NCI-H748 (cell line): Measurements from ENCODE around the gene LRMDA.

ENCODE experiments used
- DNase-seq: peaks from one replicate; lab custom pipeline; 2025; ENCODE audit not compliant: unreplicated experiment; lab: John Stamatoyannopoulos, UW

The LRMDA gene

DNA sequence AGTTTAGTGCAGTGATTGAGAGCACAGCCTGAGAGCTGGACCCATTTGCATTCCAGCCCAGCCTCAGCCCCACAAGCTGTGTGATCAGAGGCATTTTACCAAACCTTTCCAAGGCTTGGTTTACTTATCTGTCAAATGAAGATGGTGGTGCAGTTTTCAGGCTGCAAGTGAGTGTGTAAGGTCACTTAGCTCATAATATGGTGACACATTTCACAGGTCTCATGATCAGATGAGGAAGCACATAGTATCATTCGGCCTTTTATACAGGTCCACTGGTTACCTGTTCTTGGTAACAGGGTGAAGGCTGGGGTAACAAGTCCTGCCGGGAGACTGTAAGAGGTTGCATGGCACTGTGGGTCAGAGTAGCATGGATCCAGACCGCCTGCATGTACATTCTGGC, 371.7 kb downstream of the LRMDA start:
- DNase-seq, result no peak

DNA sequence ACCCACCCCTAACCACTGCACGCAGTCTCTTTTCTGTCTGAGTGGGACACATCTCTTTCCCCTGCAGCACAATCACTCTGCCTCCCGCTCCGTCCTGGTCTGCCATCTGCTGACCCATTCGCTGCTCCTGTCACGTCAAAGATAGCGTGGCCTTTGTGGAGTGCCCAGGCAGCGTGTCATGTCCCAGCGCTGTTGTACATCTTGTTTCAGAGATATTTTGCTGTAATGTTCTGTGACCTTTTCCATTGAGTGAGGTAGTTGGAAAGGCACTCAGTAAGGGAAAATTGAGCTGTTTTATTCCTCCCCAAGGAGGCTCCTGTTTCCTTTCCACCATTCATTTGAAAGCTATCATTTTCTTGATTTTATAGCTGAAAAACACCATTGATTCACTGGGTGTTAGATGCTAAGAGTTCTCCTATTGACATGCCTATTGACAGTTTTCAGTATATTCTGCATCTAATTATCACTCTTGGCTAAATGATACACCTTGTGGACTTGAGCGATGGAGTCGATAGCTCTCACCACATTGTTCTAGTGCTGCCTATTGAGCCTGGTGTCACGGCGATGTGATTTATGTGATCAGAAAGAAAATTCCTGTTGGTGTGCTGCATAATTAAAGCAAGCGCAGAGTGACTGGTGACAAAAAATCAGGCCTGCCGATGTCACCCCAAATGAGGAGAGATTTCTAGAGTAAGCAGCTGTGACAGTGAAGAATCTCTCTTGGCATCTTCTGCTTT, 372.6 kb downstream of the LRMDA start:
- peak; percentile 7 for DNase-seq

DNA sequence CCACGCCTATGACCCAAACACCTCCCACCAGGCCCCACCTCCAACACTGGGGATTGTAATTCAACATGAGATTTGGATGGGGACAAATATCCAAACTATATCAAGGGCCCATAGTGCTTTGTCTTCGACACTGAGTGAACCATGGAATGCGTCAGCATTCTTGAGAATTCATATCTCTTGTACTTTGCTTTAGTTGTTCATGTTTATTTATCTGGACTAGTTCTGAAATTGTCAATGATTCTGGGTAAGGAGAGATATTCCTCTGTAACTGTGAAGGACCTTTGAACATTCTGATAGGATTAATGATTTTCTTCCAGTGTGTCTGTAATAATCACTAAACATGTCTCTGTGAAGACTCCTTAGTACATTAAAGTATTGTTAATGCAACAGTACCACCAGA, 374.8 kb downstream of the LRMDA start:
- no peak for DNase-seq

DNA sequence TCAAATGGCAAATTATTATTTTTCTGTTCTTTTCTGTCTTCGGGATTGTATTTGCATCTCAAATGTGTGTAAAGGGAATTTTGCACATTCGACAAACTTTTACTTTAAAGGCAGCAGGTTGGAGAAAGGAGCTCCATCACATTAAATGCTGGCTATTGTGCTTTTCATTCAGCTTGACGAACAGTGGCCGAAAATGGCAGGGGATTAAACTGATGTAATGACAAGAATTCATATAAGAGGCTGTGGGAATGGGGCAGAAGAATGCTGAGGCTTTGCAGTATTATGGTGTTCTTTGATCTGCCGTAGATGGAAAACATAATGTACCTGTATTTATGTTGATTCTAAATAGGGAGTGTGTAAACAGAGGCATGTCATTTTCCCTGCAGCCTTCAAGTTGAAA, 376.0 kb downstream of the LRMDA start:
- no peak for DNase-seq

DNA sequence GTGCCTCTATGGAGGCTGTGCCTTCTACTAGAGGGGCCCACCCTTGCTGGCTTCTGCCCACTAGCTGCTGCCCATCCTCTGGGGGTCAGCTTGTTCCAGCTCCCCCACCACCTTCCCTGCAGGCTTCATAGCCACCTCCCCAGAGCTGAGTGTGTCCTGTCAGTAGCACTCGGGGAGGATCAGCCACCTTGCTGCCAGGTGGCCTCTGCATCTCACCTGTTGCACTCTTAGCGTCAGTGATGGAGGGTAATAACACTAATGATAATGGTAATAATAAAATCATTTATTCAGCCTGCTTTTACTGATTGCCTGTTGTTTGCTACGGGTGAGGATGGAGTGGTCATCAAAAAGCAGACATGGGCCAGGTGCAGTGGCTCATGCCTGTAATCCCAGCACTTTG, 377.6 kb downstream of the LRMDA start:
- no peak for DNase-seq

DNA sequence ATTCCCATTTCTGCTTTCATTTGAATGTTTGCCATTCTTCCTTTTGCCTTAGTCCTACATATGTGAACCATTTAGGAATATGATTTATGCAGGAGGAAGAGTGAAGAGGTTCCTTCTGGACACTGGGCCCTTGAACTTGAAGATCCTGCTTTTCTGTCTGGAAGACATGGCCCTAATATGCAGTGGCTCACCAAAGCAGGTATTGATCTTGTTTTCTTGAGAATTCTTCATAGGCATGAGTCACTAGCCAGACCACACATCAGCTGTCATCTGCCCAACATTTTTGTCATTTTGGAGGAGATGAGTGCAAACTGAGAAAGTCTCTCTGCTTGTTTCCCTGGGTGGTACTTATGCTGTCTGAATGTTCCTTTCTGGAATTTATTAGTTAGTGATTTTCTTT, 382.6 kb downstream of the LRMDA start:
- no peak for DNase-seq

DNA sequence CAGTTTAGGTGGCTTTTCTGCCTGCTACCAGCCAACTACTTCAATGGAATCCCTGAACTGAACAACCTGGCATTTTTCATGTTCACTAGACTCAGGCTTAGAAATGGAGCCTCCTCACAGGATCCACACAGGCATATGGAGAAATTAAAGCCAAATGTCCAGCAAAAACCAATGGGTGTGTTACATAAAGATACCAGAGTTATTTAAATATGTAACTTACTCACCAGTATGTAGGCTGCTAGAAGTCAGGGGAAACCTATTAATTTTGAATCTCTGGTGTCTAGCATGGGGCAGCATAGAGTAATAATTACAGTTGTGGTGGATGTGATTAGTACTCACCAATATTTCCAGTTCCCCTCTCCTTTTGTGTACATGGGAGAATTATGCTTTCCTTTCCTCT, 383.6 kb downstream of the LRMDA start:
- no peak for DNase-seq

DNA sequence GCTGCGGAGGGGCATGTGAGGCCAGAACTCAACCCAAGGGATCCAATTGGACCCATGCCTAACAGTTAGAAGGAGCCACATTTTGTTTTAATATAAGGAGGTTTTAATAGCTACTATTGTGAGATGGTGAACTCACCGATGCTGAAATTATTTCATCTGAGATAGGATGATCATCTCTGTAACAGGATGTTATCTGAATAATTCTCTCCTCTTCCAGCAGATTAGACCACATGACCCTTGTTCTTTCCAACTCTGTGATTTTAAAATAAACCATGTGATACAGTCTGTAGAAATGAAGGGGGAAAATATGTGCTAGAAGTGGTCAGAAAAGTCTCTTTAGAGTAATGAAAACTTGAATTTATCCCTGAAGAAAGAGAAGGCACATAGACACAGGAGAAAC, 385.8 kb downstream of the LRMDA start:
- no peak for DNase-seq

DNA sequence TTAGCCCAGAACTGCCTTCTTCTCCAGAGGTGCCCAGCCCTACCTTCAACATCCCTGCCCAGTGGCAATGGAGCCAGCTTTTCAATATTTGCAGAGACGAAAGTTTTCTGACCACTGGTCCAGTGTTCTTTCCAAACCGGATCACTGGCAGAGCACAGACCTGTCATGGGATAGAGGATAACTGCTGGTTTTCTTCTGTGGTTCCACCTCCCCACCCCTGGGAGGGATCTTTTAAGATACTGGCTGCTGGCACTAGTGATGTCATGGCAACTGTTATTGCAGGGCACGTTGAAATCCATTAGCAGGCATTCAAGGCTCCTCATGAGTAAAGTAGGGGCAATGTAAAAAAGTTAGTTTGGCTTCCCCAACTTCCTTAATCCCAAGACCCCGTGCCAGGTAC, 387.1 kb downstream of the LRMDA start:
- DNase-seq, result no peak

DNA sequence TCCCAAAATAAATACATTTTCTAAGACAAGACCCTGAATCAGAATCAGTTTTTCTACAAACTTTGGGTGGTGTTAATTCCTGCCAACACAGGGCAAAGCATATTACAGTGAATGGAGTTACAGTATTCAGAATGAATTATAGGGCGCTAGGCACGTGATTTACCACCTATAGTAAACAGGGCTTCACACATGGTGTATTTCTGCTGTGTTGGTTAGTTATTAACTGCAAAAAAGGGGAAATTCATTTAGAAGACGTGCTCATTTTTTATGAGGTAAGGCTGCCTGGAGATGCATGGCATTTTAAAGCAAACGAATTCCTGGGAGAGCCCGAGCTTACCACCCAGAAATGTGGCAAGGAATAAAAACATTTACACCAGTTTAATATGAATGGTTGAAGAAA, 393.8 kb downstream of the LRMDA start:
- no peak for DNase-seq

DNA sequence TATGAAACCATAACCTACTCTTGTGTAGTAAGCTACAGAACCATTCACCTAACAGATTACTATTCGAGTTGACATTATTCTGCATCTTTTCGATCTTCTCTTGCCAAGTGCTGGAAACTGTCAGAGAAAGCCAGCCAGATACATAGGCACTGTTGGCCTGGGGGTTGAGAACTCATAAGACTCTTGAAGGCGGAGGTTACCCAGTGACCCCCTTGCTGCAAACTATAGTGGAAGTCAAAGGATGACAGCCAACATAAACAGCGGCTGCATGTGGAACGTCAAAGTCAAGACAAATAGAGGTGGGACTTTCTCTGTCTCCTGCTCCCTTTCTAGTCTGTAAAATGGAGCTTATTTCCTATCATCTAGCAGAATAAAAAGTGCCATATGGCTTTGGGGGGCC, 394.2 kb downstream of the LRMDA start:
- no peak for DNase-seq

DNA sequence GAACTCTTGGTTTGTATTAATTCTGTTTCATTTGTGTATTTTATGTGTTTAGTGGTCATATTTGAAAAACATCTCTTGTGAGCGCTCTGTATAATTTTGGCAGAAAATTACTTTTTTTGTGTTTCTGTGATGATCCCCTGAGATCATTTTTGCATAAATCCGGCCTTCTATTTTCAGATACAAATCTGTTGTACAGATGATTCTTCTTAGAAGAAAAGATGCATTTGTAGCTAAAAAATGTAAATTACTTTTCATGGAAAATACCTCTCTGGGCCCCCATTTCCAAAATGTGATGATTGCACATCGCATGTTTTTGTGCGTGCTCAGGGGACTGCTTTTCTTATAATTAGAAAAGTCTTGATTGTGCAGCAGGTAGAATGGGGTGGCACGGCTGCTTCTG, 395.4 kb downstream of the LRMDA start:
- no peak for DNase-seq

DNA sequence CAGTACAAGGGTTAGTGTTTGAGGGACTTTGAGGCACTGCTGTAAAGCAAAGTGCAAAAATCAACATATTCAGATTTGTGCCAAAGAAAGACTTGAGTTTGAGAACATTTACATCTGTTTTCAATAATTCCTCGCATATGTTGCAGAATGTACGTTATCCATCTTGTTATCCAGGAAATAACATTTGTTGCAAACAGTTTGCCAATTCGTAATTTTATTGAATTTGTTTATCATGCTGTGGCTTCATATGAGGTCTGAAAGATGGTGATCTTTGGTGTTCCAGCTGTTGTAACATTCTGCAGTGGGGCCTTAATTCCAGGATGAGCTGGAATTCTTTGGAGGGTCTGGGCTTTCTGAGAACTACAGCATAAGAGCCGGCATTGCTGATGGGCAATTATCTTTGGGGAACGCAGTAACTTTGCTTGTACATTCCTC, 396.2 kb downstream of the LRMDA start:
- no peak for DNase-seq

DNA sequence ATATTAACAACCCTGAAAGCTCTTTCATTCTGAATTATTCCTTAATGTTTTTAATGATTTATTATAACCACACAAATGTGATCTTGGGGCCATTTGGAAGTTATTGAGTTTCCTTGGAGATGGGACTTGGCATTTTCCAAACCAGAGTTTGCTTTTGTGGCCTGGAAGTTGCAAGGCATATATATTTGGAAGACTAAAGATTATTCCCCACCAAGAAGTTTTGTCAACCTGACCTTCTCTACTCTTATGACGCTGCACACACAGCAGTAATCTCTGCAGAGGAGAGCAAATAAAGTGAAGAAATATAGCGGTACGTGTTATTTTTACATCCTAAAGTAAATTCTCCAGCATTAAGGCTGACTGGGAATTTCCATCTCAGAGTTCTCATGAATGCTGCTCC, 397.0 kb downstream of the LRMDA start:
- DNase-seq, result no peak

DNA sequence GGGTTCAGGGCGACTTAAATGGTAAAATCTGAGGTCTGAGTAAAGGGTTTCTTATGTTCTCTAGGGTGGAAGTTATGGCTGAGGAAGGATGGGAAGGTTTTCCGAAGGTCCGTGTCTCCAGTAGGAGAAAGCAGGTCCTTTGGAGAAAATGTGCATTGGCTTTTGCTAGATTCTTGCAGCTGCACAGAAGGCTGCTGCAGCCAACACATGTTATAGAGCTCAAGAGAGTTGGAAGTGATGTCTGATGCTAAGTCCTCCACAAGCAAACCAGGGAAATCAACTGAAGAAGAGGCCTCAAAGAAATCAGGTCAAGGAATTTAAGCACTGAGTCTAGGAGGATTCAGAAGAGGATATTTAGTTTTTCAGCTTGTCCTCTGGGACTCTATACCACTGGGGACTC, 404.6 kb downstream of the LRMDA start:
- no peak for DNase-seq

DNA sequence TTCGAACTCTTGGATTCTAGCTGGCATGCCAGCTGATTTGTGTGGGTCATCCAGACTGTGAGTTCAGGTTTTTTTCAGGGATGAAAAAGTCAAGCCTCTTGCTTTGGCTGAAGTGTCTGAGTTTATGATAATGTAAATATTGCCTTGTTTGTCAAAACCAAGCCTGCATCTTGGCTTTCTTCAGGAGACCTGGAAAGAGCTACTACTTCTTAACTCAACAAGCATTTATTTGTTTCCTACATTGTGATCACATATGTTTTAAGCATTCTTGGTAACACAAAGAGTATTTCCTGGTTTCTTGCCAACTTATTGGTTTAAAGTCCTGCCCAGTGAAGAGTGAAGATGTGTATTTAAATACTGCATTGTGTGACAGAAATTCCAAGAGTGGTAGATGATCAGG, 407.1 kb downstream of the LRMDA start:
- no peak for DNase-seq

DNA sequence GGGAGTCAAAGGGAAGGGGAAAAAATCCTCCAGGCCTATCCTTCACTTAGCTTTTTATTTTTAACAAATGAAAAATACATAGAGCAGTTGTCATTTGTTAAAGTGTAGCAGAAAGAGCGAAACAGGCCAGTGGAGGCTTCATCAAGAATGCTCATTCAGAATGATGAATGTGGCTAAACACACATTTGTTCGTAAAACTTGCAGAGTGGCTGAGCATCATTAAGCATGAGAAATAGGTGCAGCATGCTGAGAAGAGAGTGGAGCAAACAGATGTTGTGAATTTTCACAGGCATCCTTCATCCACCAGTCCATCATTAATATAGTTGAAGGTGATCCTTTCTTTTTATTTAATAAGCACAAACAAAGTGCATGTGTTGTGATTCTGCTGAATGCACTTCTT, 407.6 kb downstream of the LRMDA start:
- DNase-seq, result no peak

DNA sequence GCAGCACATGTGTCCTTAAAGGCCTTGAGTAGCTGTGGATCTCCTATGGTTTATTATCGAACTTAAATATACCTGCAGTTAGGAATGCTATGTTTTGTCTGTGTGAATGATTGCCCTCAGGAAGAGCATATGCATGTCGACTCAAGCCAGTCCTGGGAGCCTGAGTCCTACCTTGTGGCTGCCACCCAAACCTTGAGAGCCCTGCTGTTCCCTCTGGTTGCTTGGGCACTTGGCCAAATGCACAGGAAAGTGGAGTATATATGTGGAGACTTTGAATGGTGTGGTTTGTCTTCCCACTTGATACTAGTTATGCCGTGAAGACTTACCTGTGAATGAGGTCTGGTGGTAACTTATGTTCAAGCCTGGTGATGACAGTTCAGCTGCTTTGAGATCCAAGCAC, 409.8 kb downstream of the LRMDA start:
- no peak for DNase-seq

DNA sequence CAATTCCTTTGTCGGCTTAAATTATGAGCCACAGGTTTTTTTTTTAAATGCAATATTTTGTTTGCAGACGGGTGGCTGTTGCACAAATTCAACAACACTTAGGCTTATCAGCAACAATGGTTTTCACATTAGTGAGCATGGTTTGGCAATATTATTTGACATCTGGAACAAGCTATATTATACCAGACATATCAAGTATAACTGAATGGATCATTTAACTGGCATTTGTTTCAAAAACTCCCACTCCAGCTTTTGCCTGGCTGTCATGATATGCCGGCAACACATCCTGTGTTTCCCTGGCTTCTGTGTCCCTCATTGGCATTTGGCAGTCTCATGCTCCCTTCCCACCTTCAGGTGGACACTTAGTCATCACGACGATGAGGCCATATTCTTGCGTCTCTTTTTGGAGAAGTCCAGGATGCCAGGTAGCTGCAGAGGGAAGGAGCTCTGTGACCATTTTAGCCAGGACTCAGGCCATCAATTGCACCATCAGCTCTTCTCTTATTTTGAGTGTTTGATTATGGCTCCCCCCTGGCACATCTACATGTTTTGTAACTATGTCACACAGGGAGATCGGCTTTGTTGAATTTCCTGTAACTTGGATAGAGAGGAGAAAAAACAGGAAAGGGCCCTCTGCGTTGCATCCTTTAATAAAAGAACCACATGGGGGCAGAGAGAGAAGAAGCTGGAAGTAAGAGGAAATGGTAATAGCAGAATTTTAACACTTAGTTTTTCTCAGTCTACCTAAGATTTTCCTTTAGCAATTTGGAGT, 413.9 kb downstream of the LRMDA start:
- DNase-seq, result peak; percentile 17

DNA sequence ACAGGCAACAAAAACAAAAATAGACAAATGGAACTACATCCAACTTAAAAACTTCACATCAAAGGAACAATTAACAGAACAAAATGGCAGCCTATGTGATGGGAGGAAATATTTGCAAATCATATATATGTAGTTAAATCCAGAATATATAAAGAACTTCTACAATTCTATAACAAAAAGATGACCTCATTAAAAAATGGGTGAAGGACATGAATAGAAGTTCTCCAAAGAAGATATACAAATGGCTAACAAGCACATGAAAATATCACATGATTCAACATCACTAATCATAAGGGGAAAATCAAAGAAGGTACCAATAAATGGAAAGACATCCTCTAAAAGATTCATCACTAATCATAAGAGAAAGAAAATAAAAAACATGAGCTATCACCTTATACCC, 416.1 kb downstream of the LRMDA start:
- no peak for DNase-seq

DNA sequence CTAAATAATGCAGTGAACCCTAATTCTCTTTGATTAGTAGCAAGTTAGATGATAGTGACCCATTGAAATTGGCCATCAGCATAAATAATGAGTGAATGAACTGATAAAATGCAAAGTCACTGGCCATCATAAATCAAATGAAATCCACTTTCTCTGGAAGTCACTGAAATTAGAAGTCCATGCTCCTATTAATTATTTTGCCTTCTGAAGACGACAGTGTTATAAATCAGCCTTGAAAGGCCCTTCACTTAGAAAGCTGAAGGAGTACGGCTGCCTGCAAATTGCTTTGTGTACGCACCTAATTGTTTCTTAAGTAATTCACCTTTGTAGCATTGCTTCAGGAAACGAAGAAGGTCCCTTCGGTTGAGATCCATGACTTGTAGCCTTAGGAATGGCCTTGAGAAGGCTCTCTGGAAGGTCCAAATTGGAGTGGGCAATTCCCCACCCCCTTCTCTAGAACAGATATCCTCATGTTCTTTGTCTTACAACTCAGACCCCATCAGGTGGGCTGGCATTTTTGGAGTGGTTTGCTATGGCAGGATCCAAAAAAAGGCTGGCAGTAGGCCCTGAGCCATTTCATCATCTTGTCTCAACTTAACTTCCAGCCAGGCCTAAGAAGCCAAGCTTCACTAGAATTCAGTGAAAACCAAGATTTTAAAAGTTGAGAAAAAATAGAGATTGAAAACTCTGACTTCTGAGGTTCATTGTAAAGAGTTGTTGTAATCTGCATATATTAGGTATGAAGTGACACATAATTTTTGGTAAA, 420.3 kb downstream of the LRMDA start:
- no peak for DNase-seq
